HepG2 (cell line): ENCODE data around the gene TNFSF8. TPM values are rescaled to one million over a fixed set of nuclear protein-coding genes. Genes with fewer than 3 reads are reported as not detected.

Experiments
- ATAC-seq: fragments of 200-7000 bp; cut with Tn5 transposase; 3 replicates; pipeline ENCODE4 v1.9.1; 2020; ENCODE audit warnings: mild to moderate bottlenecking, moderate library complexity
- BruUV-seq: library from RNA; stranded (reverse); fragments of 400-500 nt; replicated peaks from 2 replicates; lab custom pipeline; 2021; lab: Mats Ljungman, UMichigan
- CTCF ChIA-PET: fragments of 300-600 bp; formaldehyde crosslinking; extraction: SDS; loops from one replicate; lab custom pipeline; 2021; ENCODE audit warnings: low total read pairs, inconsistent platforms, low intra/inter-chr PET ratio; lab: Yijun Ruan, JAX
- POLR2A ChIA-PET: fragments of 350-600 bp; sonication (Branson Sonifier 250); formaldehyde crosslinking; loops from one replicate; lab custom pipeline; 2020; ENCODE audit warnings: antibody characterized with exemption, inconsistent platforms; lab: Yijun Ruan, JAX
- DNase-seq: peaks from one replicate; pipeline ENCODE4 v3.0.0-alpha.2; 2015; ENCODE audit warnings: low spot score
- FAIRE-seq: peaks from 3 replicates; lab custom pipeline; 2011; peaks lifted over from hg19 to GRCh38; lab: Jason Lieb, UNC
- H2AFZ ChIP-seq: one replicate; pipeline ENCODE4 v1.6.1; 2011; ENCODE audit warnings: low read length, inconsistent platforms
- H3K27ac ChIP-seq: fragments of 300-600 bp; 3 replicates; pipeline ENCODE4 v1.8.0; 2011; ENCODE audit warnings: mixed run types, mild to moderate bottlenecking, mixed read lengths, low read length, inconsistent platforms; ENCODE audit not compliant: insufficient read depth; ENCODE audit errors: extremely low read length
- H3K27me3 ChIP-seq, 2 experiments: fragments of 200-600 bp in 1 of 2; 2 replicates in 1 of 2; 3 replicates in 1 of 2; pipeline versions ENCODE4 v1.6.0 to v1.8.0; 2011; ENCODE audit warnings: low read length in 2 of 2, mild to moderate bottlenecking in 2 of 2, moderate library complexity in 2 of 2, inconsistent platforms in 1 of 2; ENCODE audit not compliant: insufficient read depth in 2 of 2, control insufficient read depth in 1 of 2
- H3K36me3 ChIP-seq, 2 experiments: fragments of 200-600 bp in 1 of 2; replicated peaks in 1 of 2; 2 replicates in 1 of 2; 3 replicates in 1 of 2; pipeline versions ENCODE4 v1.5.1 to v1.8.0; 2011; ENCODE audit warnings: low read length in 2 of 2, inconsistent platforms in 1 of 2; ENCODE audit not compliant: insufficient read depth in 2 of 2, control insufficient read depth in 1 of 2
- H3K4me1 ChIP-seq: 2 replicates; pipeline ENCODE4 v1.5.1; 2012; ENCODE audit warnings: low read length, inconsistent platforms; ENCODE audit not compliant: insufficient read depth
- H3K4me2 ChIP-seq: 2 replicates; pipeline ENCODE4 v1.6.0; 2011; ENCODE audit warnings: low read depth, low read length, inconsistent platforms
- H3K4me3 ChIP-seq, 3 experiments: fragments of 200-600 bp in 1 of 3; sonication (generic), shearing (Covaris generic) in 1 of 3; replicated peaks in 1 of 3; 2 replicates each; pipeline ENCODE4 v1.5.1; 2011 to 2016; ENCODE audit warnings: low read length in 3 of 3, inconsistent platforms in 2 of 3, low read depth in 2 of 3, mild to moderate bottlenecking in 2 of 3, control low read depth in 1 of 3, mixed read lengths in 1 of 3; ENCODE audit not compliant: insufficient read depth in 1 of 3
- H3K79me2 ChIP-seq: one replicate; pipeline ENCODE4 v1.6.1; 2011; ENCODE audit warnings: low read length, inconsistent platforms; ENCODE audit not compliant: insufficient read depth
- H3K9ac ChIP-seq: 2 replicates; pipeline ENCODE4 v1.6.0; 2011; ENCODE audit warnings: mild to moderate bottlenecking, low read depth, low read length, inconsistent platforms; ENCODE audit not compliant: insufficient read depth
- H3K9me3 ChIP-seq: 2 replicates; pipeline ENCODE4 v1.5.1; 2012; ENCODE audit warnings: mild to moderate bottlenecking, low read length
- H4K20me1 ChIP-seq: 2 replicates; pipeline ENCODE4 v1.6.0; 2011; ENCODE audit warnings: inconsistent platforms, mild to moderate bottlenecking, low read length, moderate library complexity; ENCODE audit not compliant: insufficient read depth
- CBX1 ChIP-seq: IDR thresholded peaks from one replicate; pipeline ENCODE4 v1.6.1; 2016; ENCODE audit warnings: antibody characterized with exemption, low read depth
- DDIT3 ChIP-seq: sonication (generic); formaldehyde crosslinking; IDR thresholded peaks from 2 replicates; pipeline ENCODE4 v1.4.0; 2020; ENCODE audit warnings: mild to moderate bottlenecking, missing genetic modification reagents
- DRAP1 ChIP-seq: IDR thresholded peaks from 2 replicates; pipeline ENCODE4 v1.6.1; 2016; ENCODE audit warnings: missing genetic modification reagents, missing compliant biosample characterization
- GABPB1 ChIP-seq: IDR thresholded peaks from 2 replicates; pipeline ENCODE4 v1.6.1; 2016; ENCODE audit warnings: mild to moderate bottlenecking, missing genetic modification reagents, moderate library complexity, missing compliant biosample characterization
- MXD1 ChIP-seq: sonication (generic); formaldehyde crosslinking; IDR thresholded peaks from 2 replicates; pipeline ENCODE4 v1.4.0; 2020; ENCODE audit warnings: mild to moderate bottlenecking, missing genetic modification reagents
- MYNN ChIP-seq: sonication (generic); formaldehyde crosslinking; IDR thresholded peaks from 2 replicates; pipeline ENCODE4 v1.4.0; 2020; ENCODE audit warnings: mild to moderate bottlenecking, low read depth, missing genetic modification reagents
- PAXIP1 ChIP-seq: sonication (generic); formaldehyde crosslinking; conservative IDR thresholded peaks from 2 replicates; pipeline ENCODE4 v1.4.0; 2020; ENCODE audit warnings: mild to moderate bottlenecking, missing genetic modification reagents, moderate library complexity
- PCBP1 ChIP-seq: fragments of 200-400 bp; formaldehyde crosslinking; IDR thresholded peaks from 2 replicates; pipeline ENCODE4 v1.6.1; 2017; ENCODE audit warnings: mild to moderate bottlenecking, low read depth, low read length, borderline replicate concordance
- REXO4 ChIP-seq: sonication (generic); formaldehyde crosslinking; IDR thresholded peaks from 2 replicates; pipeline ENCODE4 v1.8.0; 2022; ENCODE audit warnings: missing genetic modification reagents, mild to moderate bottlenecking, borderline replicate concordance
- SMARCE1 ChIP-seq: fragments of 450-650 bp; IDR thresholded peaks from 2 replicates; pipeline ENCODE4 v1.6.1; 2017; ENCODE audit warnings: borderline replicate concordance
- WGBS: methylation state at CpG from one replicate; pipeline ENCODE4 v1.1.6; 2017; ENCODE audit warnings: low lambda C conversion rate; 5-methylcytosine and 5-hydroxymethylcytosine counted together
- in situ Hi-C: cut with HindIII; loops from 2 replicates; pipeline ENCODE4 v1.10.0; 2017; ENCODE audit warnings: low pct_unique_long_range_greater_than_20kb; ENCODE audit not compliant: extremely low pct_ligation_motif_present
- intact Hi-C: fragments of 100-400 bp; cut with micrococcal nuclease; formaldehyde crosslinking; loops from one replicate; pipeline ENCODE4 v1.10.0; 2022; ENCODE audit not compliant: unreplicated experiment
- polyA plus RNA-seq, 8 experiments: library from polyadenylated mRNA; depleted of rRNA in 3 of 8; stranded (reverse) in 7 of 8; unstranded in 1 of 8; fragments of >200 nt; fragmentation: Illumina TruSeq in 4 of 8; extraction: Trizol in 4 of 8; gene quantifications; 2 replicates each; pipeline versions ENCODE4 v1.2.1 to v1.2.3, GENCODE V29; 2011 to 2016; ENCODE audit warnings: low read depth in 4 of 8, missing spikeins in 1 of 8, mixed read lengths in 1 of 8; ENCODE audit not compliant: insufficient read depth in 1 of 8
- total RNA-seq, 5 experiments: library from RNA; depleted of rRNA; stranded (reverse); fragments of >200 nt; fragmentation: Illumina TruSeq; extraction: Trizol; gene quantifications; 2 replicates each; pipeline ENCODE4 v1.2.3, GENCODE V29; 2016; ENCODE audit warnings: low read depth in 1 of 5

TNFSF8 gene
- total and polyA plus RNA-seq, 2 of the 13 experiments (the other 11 are each of a cell fraction or from before 2014, with no cell fraction given), result not detected

- H3K9ac ChIP-seq, result no peak overlapping the region
- peaks cover 7% of the 10 kb centered on the region; the same call in 1 of the 2 replicates for H3K9me3 ChIP-seq
- intact Hi-C loops (no loop called here), in situ Hi-C loops (no loop called here)
- BruUV-seq, result no TSS peak
- no peaks in the 10 kb centered on the region for H3K36me3 ChIP-seq
- WGBS, result 32% methylated on average over 3 of the region's 3 CpGs
- no peak for ATAC-seq
- no peak for FAIRE-seq
- no peak for DNase-seq
- POLR2A ChIA-PET, result no interaction called here
- TF ChIP-seq PCBP1, result no peak
- TF ChIP-seq MXD1 (CRISPR knock-in tag), result no peak
- TF ChIP-seq REXO4 (CRISPR knock-in tag), result no peak
- no peak for TF ChIP-seq CBX1
- TF ChIP-seq DDIT3 (CRISPR knock-in tag), result no peak
- no peak for TF ChIP-seq DRAP1 (CRISPR knock-in tag)
- TF ChIP-seq GABPB1 (CRISPR knock-in tag), result no peak
- TF ChIP-seq MYNN (CRISPR knock-in tag), result no peak
- no peak for TF ChIP-seq SMARCE1
- no peak for TF ChIP-seq PAXIP1 (CRISPR knock-in tag)
- H3K27ac ChIP-seq, result no peak overlapping the region
- H3K4me1 ChIP-seq, result no peaks in the 10 kb centered on the region
- H4K20me1 ChIP-seq, result no peaks in the 10 kb centered on the region
- CTCF ChIA-PET, result no interaction called here
- H2AFZ ChIP-seq, result no peak overlapping the region
- H3K4me3 ChIP-seq, result no peak overlapping the region
- H3K79me2 ChIP-seq, result no peaks in the 10 kb centered on the region
- peaks cover 0 to 3% of the 10 kb centered on the region in 2 experiments; a peak in 1 of 5 replicates for H3K27me3 ChIP-seq
- no peak overlapping the region for H3K4me2 ChIP-seq
Measured at GRCh38 chr9:114957558-114957957, 27.2 kb upstream of the TNFSF8 start.
